ENCODE data around the gene OR10T2.
"Not testable (repeated sequence)": the region's sequence is repeated elsewhere in the genome, so short reads cannot be mapped to it uniquely, and the experiment has no call there.

DNA sequence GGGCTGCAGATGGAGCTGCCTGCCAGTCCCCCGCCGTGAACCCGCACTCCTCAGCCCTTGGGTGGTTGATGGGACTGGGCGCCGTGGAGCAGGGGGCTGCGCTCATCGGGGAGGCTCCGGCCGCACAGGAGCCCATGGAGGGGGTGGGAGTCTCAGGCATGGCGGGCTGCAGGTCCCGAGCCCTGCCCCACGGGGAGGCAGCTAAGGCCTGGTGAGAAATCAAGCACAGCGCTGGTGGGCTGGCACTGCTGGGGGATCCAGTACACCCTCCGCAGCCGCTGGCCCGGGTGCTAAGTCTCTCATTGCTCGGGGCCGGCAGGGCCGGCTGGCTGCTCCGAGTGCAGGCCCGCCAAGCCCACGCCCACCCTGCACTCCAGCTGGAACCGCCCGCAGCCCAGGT lies 50.3 kb downstream of the OR10T2 start:
- not testable (repeated sequence) for TF ChIP-seq POLR2A, POLR2AphosphoS5, SPI1, POU2F2, TAF1 (IDR thresholded peaks at IDR 0.05; ENCODE audit: low read depth, low read length)

Data from GM12891 (cell line).